GM18909 (cell line): Measurements from ENCODE around the gene MSI2.
A peak's percentile ranks its signal among the peaks of the same experiment; 100 is the strongest.

Source experiments
- ATAC-seq: cut with Tn5 transposase; IDR thresholded peaks from one replicate; pipeline ENCODE4 v1.9.1; 2021; ENCODE audit warnings: mild to moderate bottlenecking; ENCODE audit not compliant: unreplicated experiment, poor library complexity

The MSI2 gene

DNA sequence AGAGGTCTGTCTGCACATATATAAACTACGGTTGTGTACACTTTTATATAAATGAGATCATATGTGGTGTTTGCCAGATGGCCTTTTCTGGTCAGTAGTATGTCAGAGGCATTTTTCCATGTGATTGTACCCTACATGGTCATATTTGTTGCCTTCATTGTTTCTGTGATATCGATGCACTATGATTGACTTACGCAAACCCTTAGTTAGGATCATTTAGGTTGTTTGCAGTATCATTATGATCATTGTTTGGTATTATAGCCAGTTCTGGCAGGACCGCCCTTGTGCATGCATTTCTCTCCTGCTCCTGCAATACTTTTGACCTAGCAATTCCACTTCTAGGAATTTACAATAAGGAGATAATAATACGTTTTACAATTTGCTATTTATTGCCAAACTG lies 169.1 kb downstream of the MSI2 start:
- no peak for ATAC-seq

DNA sequence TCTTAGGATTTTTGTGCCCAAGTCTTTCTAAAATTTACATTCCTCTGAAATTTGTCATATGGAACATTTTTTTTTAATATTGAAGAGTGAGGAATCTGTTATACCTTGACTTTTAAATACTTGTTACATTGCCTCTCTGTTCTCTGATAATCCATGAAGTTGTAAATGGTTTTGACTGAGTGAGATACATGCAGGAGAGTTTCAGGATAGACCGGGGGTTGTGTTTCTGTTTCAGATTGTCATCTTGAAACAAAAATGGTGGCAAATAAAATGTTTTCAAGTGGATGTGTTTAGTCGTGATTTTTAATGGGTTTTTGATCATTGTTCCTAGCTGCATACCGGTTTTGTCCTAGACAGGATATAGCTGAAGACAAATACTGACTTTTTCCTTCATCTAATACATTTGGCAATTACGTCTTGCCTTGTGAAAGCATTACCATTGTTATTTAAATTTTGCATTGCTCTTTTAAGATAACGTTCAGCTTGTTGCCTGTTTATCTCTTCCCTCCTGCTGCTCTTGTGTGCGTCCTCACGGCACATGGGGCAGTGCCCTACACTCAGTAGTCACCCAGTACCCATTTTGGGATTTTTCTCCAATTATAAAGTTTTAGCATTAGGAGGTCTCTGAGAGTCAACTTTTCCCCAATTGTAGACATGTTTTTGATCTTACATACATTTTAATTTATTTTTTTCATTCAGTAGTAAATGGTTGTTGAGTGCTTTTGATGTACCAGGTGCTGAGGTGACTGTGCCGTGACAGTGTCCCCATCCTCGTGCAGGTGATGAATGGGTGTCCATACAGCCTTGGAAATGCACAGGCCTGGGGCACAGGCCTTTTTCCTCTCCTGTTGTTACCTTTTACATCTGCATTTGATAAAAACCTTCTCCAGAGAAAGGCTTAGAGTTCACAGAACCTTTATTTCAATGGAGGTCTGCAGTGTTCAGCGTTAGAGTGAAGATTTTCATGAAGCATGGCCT lies 169.9 kb downstream of the MSI2 start:
- no peak for ATAC-seq

DNA sequence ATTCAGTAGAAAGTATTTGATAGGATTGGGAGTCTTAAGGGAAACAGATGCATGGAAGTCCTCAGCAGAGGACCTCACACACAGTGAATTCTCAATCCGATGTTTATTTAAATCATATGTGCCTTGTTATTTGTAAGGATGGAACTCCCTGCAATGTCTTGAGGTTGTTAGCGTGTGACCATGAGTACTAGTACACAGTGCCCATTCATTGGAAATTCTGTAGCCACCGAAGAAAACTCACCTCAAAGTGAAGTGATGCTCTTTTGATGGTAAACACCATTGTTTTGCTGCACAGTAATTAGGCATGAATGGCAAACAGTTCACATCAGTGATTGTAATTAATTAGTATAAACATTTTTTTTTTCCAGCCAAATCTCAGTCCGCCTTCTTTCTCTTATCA lies 173.6 kb downstream of the MSI2 start:
- ATAC-seq, result no peak

DNA sequence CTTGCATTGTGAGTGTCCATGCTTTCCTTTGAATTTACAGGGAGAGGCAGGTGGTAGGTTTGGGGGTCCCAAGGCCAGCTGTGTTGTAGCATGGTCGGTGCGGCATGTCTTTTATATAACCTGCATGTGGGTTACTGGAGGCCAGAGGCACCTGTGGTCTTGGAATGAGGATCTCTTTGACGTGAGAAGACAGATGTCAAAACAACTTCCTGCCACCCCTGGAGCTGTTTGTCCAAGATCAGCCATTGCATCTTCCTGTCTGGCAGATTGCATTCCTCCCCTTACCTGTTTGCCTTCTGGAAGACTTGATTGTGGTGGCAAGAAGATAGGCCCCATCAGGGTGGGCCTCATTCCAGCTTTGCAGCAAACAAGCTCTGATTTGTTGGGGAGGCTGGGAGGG lies 175.1 kb downstream of the MSI2 start:
- no peak for ATAC-seq

DNA sequence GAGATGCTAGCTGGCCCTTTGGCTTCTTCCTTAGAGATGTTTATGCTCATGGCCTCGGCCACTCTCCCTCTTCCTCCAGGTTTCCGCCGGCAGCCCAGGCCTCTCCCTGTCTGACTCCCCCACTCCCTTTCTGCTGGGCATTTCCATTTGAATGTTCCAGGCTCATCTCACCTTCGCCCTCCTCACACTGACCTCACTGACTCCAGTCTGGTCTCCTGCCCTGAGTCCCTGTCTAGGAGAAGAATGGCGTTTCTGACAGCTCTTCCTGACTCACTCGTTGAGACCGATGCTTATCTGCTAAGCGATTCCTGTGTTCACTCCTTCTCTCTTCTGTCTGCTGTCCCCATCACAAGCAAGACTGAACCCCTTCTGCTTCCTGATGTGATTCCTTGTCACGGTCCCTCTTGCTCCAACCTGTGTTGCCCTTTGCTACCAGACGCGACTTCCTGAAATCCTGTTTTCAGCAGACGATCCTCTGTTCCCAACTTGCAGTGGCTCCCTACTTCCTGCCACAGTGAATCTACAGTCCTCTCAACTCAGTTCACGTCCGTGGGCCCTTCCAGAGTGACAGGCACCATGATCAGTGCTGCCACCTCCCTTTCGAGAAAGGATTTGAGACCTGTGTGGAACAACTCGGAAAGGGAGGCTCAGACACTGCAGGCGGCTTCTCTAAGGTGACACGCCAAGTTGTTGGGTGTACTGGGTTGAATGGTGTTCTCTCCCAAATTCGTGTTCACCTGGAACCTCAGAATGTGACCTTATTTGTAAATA lies 176.4 kb downstream of the MSI2 start:
- ATAC-seq, result no peak

DNA sequence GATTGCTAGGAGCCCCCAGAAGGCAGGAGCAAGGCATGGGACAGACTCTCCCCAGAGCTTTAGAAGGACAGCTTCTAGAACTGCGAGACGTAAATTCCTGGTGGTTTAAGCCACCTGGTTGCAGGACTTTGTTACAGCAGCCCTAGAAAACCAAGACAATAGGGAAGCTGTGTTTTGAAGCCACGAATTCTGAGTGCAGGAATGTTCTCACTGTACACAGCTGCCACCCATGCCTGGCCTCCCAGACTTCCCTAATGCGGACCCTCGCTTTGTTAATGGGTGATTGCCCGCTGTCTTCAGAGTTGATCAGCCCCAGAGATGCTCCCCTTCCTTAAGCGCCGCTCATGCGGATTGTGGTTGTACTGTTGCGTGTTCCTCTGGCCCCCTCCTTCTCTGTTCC lies 177.1 kb downstream of the MSI2 start:
- no peak for ATAC-seq

DNA sequence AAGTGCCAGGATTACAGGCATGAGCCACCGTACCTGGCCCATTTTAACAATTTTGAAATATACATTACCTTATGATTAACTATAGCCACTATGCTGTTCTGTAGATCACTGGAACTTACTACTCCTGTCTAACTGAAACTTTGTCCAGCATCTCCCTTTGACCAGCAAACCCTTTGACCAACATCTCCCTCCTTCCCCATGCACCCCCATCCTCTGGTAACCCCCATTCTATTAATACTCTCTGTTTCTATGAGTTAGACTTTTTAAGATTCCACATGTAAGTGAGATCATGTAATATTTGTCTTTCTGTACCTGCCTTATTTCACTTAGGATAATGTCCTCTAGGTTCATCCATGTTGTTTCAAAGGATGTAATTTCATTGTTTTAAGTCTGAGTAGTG lies 178.0 kb downstream of the MSI2 start:
- no peak for ATAC-seq

DNA sequence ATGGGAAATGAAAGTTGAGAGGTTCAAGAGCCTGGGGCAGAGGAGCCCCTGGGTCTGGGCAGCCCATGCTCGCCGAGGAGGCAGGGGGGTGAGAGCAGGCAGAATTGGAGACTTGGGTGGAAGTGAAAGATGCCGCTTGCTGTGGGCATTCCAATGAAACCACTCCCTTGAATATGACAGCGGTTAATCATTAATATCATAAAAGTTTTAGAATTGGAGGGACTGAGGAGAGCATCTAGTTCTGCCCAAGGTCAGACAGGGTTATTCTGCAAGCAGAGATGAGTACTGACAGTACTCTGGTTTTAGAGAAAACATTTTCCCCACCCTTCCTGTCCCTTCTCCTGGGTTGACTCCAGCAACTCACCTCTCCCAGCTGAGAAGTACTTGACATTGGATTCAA lies 180.2 kb downstream of the MSI2 start:
- no peak for ATAC-seq

DNA sequence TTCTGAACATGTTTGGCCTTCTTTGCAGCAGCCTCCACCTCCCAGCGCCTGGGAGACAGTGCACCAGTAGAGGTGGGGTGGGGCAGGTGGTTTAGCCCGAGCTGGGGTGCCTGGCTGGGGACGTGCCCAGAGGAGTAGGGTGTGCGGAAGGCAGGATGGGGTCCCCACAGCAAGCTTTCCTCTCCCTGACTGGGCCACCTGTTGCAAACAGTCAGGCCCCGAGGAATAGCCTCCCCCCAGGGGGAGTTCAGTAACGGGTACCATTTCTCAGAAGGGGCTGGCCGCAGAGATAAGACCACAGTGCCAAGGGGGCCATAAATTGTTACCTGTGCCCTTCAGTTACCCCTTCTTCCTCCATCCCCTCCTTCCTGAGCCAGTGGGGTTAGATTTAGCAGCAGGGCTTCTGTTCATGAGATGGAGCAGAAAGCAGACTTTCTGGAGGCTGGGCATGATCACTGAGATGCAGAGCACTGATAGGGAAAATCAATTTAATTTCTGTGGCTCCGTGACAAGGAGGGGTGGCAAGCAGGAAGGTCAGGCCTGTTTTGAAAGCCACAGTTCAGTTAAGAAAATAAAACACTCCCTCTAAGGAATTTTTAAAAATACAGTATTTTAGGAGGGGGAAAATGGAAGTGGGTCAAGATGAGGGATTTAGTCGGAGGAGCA lies 181.9 kb downstream of the MSI2 start:
- no peak for ATAC-seq

DNA sequence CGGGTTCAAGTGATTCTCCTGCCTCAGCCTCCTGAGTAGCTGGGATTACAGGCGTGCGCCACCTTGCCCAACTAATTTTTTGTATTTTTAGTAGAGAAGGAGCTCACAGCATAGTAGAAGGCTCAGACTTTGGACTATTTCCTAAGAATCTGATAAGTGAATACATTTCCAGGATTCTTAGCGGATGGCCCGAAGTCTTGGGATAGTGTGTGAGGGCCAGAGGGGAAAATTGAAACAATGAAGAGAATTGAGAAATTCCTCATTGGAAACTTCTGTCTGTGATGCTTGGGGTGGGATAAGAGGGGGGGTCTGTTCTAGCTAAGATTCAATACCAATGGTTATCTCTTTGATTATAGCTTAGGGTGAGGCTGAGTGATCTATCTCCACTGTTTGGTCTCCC lies 183.3 kb downstream of the MSI2 start:
- ATAC-seq, result no peak

DNA sequence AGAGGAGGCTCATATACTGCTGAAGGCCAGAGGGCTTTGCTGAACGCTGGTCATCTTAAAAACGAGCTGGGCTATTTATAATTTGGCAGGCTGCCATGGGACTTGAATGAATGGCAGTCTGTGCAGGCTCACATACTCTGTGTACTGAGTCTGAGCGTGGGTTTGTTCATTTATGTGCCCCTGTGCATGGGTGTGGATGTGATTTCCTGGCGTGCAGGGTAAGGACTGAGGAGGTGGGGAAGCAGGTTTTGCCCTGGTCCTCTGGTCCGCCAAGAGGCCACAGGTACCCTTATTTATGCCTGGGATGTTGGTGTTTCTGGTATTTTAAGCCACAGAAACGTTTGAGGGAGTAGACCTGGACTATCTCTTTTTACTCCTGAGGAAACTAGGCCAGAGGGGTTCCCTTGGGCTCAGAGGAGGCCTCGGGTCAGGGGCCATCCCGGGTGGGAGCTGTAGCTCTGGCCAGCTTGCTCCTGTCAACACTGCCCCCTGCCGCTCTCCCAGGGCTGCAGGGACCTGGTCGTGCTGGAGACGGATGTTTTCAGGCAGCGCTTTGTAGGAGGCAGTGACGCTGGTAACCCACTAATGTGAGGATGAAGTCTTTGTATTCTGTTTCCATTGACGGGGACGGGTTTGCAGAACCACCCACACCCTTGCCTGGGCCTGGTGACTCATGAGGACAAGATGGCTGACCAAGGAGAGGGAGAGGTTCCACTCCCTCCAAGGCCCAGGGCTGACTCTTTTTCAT lies 184.4 kb downstream of the MSI2 start:
- ATAC-seq, result peak; percentile 50

DNA sequence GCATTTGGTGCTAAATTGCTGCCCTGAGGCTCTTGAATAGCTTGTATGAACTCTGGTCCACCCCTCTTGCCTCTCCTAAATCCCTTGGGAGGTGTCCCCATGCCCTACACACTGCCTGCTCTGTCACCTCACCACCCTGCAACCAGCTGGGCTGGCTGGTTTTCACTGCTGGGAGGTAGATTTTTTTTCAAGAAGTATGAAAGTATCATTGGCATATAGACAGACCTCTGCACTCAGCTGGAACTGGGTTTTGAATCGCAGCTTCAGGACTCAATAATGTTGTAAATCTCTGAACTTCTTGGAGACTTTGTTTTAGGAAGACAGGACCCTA lies 184.9 kb downstream of the MSI2 start:
- ATAC-seq, result peak; percentile 51

DNA sequence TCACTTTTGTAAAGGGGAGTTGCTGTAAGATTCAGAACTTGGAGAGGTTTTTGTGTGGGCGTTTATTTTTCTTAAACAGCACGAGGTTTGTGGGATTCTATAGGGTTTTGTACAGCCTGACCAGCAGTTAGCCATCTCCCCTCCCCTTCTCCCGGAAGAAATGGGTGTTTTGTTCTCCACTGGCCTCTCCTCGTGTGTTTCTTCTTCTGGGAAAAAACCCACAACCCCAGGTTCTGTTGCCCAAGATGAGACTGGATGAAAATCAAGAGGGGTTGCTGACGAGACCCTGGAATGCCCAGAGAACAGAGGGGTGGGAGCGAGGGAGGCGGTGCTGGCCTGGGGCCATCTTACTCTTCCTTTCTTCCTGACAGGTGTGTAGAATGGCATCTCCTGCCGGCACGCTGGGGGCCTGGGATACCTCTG lies 186.1 kb downstream of the MSI2 start:
- ATAC-seq, result no peak

DNA sequence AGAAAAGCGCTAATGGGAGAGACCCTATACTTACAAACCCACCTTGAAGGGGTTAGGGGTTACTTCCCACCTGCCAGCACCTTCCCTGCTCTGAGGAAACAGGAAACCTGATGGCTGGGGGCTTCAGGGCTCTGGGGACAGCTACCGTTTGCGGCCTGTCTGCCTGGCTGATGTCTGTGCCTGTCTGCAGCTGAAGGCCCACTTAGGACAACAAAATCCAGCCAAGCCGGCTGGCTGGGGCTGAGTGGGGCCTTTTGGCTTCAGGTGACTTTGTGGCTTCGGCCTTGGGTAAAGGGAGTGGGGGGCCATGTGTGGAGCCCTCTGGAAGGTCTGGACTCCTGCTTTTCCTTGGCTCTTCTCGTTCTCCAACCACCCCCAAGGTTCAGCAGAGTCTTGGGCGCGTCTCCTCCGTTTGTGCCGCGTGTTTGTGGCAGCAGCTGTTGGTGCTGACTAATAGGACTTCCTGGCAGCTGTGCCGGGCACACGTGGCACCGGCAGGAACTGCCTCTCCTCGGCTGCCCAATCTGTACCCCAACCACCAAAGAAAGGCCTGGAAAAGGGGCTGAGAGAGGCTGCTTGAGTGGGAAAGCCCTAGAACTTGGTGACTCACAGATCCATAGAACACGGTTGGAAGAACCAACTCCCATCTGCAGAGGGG lies 186.7 kb downstream of the MSI2 start:
- peak; percentile 42 for ATAC-seq

DNA sequence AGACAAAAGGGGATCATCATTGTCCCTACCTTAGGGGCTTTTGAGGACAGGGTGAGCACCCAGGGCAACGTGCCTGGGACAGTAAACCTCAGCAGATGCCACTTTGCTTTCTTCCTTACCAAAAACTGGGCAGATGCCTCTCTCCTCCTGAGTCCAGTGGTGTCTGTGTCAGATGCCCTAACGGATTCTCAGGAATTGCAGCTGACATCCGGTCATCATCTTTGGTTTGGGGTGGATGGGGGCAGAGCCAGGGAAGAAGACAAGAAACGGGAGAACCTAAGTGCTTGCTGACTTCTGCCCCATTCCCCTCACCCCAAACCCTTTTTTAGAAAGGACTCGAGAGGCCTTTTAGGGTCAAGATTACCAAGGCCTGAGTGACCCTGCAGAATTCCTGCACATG lies 187.5 kb downstream of the MSI2 start:
- no peak for ATAC-seq

DNA sequence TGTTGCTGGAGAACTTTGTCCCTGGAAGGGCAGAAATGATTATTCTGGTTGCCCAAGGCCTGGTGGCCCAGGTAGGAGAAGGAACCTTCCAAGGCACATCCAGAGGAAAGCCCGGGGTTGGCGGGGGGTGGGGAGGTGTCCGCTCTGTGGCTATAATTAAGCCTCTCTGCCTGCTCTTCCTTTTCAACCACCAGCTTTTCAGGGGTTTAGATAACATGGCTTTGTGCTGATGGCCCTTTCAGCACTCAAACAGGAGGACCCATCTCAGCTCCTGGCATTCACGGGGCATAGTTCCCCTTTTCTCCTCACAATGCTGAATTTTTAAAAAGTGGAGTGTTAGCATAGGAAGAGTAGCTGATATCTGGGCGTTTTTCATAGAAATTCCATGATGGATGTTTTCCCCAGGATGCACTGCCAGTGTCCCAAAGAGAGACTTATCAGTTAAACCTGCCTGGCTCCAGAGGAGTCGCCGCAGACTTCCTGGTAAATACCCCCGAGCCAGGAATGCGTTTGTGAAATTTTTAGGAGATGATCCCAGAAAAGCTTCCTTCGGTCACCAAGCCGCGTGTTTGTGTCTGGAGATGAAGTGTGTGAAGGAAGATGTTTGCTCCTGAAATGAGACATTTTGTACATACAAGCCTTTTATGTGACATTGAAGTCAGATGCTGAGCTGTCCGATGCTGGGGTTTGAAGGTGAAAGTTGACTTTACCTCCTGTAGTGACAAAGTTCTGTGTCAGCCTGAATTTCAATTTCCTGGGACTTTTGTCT lies 188.5 kb downstream of the MSI2 start:
- no peak for ATAC-seq

DNA sequence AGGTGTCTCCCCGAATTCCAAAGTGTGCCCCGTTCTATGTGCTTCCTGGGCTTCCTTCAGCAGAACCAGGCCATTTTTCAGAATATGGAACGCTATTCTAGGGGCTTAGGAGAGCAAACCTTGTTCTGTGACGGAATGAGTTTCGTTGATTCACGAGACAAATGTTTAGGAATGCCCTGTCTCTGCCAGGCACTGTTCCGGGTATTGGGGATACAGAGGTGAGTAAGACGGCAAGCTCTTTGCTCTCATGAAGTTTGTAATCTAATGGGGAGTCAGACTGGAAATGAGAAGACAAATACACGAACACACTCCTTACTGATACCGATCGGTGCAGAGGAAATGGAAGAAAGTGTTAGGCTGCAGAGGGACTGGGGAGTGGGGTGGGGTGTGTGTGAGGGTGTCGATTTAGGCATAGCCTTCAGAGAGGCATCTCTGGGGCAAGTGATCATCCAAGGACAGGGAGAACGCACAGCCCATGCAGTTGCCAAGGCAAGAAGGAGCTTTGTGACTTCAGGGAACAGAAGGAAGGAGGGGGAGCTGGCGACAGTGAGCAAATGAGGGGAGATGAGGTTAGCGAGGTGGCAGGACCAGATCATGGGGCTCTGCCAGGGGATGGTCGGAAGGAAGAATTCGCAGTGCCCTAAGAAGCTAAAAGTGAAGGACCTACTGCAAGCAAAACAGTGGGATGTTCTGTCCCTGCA lies 189.6 kb downstream of the MSI2 start:
- ATAC-seq, result no peak

DNA sequence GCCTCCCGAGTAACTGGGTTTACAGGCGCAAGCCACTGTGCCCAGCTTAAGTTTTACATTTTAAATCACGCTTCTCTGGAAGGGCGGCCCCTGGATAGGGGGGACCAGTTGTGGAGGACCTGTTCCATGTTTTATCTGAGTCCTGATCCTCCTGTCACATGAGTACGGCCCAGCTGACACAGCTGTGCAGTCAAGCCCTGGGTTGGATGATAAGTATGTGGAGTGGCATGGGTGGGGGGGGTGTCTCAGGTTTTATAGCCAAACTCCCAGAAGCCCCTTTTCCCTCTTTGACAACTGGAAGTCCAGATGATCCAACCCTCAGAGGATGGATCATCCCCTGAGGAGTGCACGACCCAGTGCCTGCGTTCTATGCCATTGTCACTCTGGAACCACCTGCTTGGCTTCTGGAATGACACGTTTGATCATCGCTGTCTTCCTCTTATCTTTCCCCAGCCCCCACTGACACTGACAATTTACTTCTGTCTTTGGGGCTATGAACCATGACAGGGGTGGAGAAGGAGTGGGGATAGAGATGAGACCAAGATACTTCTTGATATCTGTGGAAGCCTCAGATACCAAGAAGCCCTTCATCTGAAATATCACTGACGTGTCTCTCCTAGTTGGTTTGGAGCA lies 191.2 kb downstream of the MSI2 start:
- no peak for ATAC-seq
